BLaER1 (cell line): Measurements from ENCODE around the gene LSAMP.

Experiments used
- H3K27ac ChIP-seq: shearing (Covaris generic); formaldehyde crosslinking; 2 replicates; pipeline ENCODE4 v1.8.1; 2022
- H3K27me3 ChIP-seq: shearing (Covaris generic); formaldehyde crosslinking; 2 replicates; pipeline ENCODE4 v1.8.1; 2022
- H3K36me3 ChIP-seq: shearing (Covaris generic); formaldehyde crosslinking; 2 replicates; pipeline ENCODE4 v1.8.1; 2022
- H3K4me1 ChIP-seq: shearing (Covaris generic); formaldehyde crosslinking; 2 replicates; pipeline ENCODE4 v1.8.1; 2022
- H3K4me2 ChIP-seq: shearing (Covaris generic); formaldehyde crosslinking; 2 replicates; pipeline ENCODE4 v1.8.1; 2022
- H3K4me3 ChIP-seq: shearing (Covaris generic); formaldehyde crosslinking; 2 replicates; pipeline ENCODE4 v1.8.1; 2022
- H3K9ac ChIP-seq: shearing (Covaris generic); formaldehyde crosslinking; 2 replicates; pipeline ENCODE4 v1.8.1; 2022
- H3K9me3 ChIP-seq: shearing (Covaris generic); formaldehyde crosslinking; 2 replicates; pipeline ENCODE4 v1.8.1; 2022
- H4K20me1 ChIP-seq: shearing (Covaris generic); formaldehyde crosslinking; 2 replicates; pipeline ENCODE4 v1.8.1; 2022
- Cebpa-rat ChIP-seq: shearing (Covaris generic); IDR thresholded peaks from 2 replicates; pipeline ENCODE4 v1.8.1; 2022

The LSAMP gene

DNA sequence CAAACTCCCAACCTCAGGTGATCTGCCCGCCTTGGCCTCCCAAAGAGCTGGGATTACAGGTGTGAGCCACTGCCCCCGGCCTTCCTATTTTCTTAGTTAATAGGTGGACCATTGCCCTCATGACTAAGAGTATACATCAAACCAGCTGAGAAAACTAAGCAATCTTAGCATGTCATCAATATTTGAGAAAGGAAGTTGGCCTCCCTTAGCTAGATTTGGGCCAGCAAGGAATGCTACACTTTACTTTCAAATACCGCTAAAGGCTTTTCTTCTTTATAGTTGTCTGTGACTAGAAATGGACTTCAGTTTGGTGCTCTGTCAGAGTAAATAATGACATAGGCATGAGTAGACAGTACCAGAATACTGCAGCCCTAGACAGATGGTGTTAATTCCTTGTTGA is 622.7 kb downstream of the LSAMP start:
- no peak overlapping the region for H3K4me3 ChIP-seq
- no peak overlapping the region for H3K27ac ChIP-seq
- no peaks in the 10 kb centered on the region for H3K9me3 ChIP-seq
- H3K4me1 ChIP-seq = no peaks in the 10 kb centered on the region
- H3K36me3 ChIP-seq = no peaks in the 10 kb centered on the region
- no peaks in the 10 kb centered on the region for H4K20me1 ChIP-seq
- H3K9ac ChIP-seq = no peak overlapping the region
- no peak overlapping the region for H3K4me2 ChIP-seq
- TF ChIP-seq Cebpa-rat = no peak
- H3K27me3 ChIP-seq = no peaks in the 10 kb centered on the region

DNA sequence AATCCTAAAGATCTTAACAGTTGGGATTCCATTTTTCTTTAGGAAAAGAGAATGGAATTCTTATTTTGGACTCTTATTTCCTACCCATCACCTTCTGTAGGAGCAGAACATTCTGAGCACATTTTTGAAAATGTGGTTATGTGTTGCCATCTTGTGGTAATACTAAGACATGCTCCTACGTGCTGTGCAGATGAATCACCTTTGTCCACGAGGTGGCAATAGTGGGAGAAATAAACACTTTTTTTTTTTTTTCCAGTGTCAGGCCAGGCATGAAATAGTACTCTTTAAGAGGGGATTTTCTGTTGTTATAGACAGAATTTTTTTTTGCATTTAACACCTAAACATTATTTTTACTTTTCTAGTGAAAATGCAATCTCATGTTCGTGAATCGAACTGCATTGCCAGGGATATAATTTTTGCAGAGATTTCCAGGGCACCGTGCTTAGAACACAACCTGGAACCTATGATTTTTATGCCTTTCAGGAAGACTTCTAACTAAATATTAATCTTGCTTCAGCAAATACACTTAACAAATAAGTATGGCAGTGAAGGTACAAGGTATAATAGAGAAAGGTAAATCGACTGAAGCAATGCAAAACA is 625.4 kb downstream of the LSAMP start:
- no peaks in the 10 kb centered on the region for H3K4me1 ChIP-seq
- no peaks in the 10 kb centered on the region for H4K20me1 ChIP-seq
- no peaks in the 10 kb centered on the region for H3K9me3 ChIP-seq
- H3K9ac ChIP-seq = no peak overlapping the region
- H3K4me3 ChIP-seq = no peak overlapping the region
- H3K36me3 ChIP-seq = no peaks in the 10 kb centered on the region
- no peak for TF ChIP-seq Cebpa-rat
- no peaks in the 10 kb centered on the region for H3K27me3 ChIP-seq
- no peak overlapping the region for H3K27ac ChIP-seq
- no peak overlapping the region for H3K4me2 ChIP-seq

DNA sequence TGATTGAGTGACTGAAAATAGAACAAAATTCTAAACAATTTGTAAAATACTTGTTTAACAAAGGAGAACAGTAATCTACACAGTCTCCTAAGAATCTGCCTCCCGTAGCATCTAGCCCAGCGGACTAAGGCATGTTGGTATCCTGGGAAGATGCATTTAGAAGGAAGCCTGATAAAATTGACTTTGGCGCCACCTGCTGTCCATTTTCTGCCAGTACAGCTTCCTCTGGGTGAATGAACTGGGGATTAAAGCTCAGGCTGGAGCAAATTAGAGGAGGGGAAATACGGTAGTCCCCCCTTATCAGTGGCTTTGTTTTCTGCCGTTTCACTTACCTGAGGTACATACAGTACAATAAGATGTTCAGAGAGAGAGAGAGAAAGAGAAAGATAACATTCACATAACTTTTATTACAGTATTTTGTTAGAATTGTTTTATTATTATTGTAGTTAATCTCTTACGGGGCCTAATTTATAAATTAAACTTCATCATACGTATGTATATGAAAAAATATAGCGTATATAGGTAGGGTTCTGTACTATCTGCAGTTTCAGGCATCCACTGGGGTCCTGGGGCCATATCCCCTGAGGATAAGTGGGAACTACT is 630.4 kb downstream of the LSAMP start:
- no peaks in the 10 kb centered on the region for H3K27me3 ChIP-seq
- H4K20me1 ChIP-seq = no peaks in the 10 kb centered on the region
- no peak overlapping the region for H3K4me3 ChIP-seq
- no peaks in the 10 kb centered on the region for H3K9me3 ChIP-seq
- H3K4me1 ChIP-seq = no peaks in the 10 kb centered on the region
- no peak overlapping the region for H3K4me2 ChIP-seq
- TF ChIP-seq Cebpa-rat = no peak
- no peak overlapping the region for H3K27ac ChIP-seq
- no peaks in the 10 kb centered on the region for H3K36me3 ChIP-seq
- no peak overlapping the region for H3K9ac ChIP-seq

DNA sequence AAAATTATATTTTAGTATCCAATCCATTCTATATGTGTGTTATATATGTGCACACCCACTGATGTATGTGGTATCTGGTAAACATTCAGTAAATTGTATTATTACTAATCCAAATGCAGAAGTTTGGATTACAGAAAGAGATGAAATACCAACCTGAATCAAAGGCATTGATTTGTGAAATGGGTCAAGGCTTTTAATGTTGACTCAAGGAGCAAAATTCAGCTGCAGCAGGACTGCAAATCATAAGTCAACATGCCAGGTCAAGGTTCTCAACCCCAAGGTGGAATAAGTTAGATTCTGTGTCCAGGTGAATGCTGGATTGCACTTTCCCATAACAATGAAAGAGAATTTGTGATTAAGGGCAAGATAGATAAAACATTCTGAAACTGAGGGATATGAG is 631.3 kb downstream of the LSAMP start:
- H3K4me1 ChIP-seq = no peaks in the 10 kb centered on the region
- no peaks in the 10 kb centered on the region for H3K36me3 ChIP-seq
- no peak for TF ChIP-seq Cebpa-rat
- H3K9ac ChIP-seq = no peak overlapping the region
- no peaks in the 10 kb centered on the region for H4K20me1 ChIP-seq
- no peak overlapping the region for H3K27ac ChIP-seq
- H3K4me2 ChIP-seq = no peak overlapping the region
- no peaks in the 10 kb centered on the region for H3K27me3 ChIP-seq
- H3K9me3 ChIP-seq = no peaks in the 10 kb centered on the region
- no peak overlapping the region for H3K4me3 ChIP-seq

DNA sequence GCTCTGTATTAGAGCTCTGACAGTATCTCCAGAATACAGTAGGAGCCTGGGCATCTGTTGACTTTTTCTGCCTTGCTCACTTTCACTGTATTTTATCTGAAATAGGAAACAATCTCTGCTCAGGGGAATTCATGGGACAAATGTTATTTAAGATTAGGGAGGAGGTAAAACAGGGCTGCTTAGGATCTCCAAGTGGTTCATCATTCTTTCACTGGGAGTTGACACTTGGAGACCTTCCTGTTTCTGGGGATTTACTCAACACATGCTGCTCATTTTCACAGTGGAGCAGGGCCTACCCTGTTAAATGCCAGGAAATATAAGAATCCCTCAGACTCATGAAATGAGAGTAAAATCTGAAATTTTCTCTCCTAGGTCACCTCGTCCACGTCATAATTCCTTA is 636.5 kb downstream of the LSAMP start:
- Histone ChIP-seq H4K20me1 (no peaks in the 10 kb centered on the region), H3K9ac (no peak overlapping the region), H3K4me3 (no peak overlapping the region), H3K27me3 (no peaks in the 10 kb centered on the region), H3K9me3 (no peaks in the 10 kb centered on the region), H3K4me1 (no peaks in the 10 kb centered on the region), H3K27ac (no peak overlapping the region), H3K36me3 (no peaks in the 10 kb centered on the region), H3K4me2 (no peak overlapping the region)
- TF ChIP-seq Cebpa-rat = no peak

DNA sequence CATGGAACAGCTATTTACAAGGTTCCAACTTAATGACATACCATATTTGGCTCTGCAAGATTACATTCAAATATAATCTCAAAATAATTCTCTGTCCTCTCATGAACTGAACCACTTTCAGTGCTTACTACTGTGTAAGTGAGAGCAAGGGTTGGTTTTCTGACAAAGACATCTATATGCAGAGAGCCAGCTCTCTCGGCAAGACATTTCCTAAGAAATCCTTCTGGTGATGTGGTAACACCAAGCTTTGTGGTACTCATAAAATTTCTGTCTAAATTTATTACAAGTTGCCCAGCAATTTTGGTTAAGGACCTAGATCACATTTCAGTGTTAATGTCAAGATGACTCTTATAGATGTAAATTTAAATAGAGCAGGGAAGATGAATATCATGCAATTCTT is 637.0 kb downstream of the LSAMP start:
- TF ChIP-seq Cebpa-rat = no peak
- H3K27me3 ChIP-seq = no peaks in the 10 kb centered on the region
- no peak overlapping the region for H3K4me2 ChIP-seq
- no peaks in the 10 kb centered on the region for H4K20me1 ChIP-seq
- no peak overlapping the region for H3K9ac ChIP-seq
- no peak overlapping the region for H3K27ac ChIP-seq
- H3K4me3 ChIP-seq = no peak overlapping the region
- no peaks in the 10 kb centered on the region for H3K4me1 ChIP-seq
- no peaks in the 10 kb centered on the region for H3K36me3 ChIP-seq
- no peaks in the 10 kb centered on the region for H3K9me3 ChIP-seq

DNA sequence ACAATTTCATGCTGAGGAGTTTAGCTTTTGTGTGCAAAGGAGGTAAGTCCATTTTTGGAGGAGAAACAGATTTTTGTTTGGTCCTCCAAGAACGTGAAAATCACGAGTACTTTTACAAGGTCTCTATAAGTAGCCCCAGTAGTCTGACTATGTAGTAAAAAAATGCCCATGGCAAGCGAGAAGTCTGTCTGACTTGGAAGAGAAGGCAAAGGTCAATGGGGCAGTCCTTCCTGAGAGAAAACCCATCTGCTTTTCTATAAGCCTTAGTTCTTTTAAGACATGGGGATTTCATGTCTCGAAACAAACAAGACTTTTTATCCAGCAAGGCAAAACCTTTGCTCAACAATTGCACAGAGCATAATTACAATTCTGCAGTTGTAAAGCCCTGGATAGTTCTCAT is 638.8 kb downstream of the LSAMP start:
- Histone ChIP-seq H3K9me3 (no peaks in the 10 kb centered on the region), H3K4me2 (no peak overlapping the region)

DNA sequence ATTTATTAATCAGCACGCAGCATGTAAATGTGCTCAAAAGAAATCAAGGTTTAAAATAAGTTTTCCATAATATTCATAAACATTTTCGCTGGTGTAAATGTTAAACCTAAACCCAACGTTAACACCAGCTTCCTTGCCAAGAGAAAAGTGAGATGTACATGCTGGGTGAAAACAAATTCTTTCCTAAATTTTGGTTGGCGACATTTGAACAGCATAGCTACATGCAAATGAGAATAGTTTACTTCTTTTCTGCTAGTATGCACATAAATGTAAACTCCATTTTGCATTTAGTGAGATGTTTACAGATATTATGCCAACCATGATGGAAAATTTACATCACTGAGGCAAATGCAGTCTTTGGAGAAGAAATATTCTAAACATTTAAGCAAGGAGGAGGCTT is 639.8 kb downstream of the LSAMP start:
- Histone ChIP-seq H3K36me3 (no peaks in the 10 kb centered on the region), H3K27ac (no peak overlapping the region), H3K9ac (no peak overlapping the region), H3K27me3 (no peaks in the 10 kb centered on the region), H3K4me2 (no peak overlapping the region), H3K9me3 (no peaks in the 10 kb centered on the region), H3K4me3 (no peak overlapping the region), H3K4me1 (no peaks in the 10 kb centered on the region), H4K20me1 (no peaks in the 10 kb centered on the region)
- no peak for TF ChIP-seq Cebpa-rat

More for the DNA sequence above, 638.8 kb downstream of the LSAMP start:
- no peak for TF ChIP-seq Cebpa-rat
- H3K36me3 ChIP-seq = no peaks in the 10 kb centered on the region
- no peaks in the 10 kb centered on the region for H3K4me1 ChIP-seq
- no peaks in the 10 kb centered on the region for H4K20me1 ChIP-seq
- H3K27me3 ChIP-seq = no peaks in the 10 kb centered on the region
- H3K27ac ChIP-seq = no peak overlapping the region
- no peak overlapping the region for H3K9ac ChIP-seq
- H3K4me3 ChIP-seq = no peak overlapping the region

DNA sequence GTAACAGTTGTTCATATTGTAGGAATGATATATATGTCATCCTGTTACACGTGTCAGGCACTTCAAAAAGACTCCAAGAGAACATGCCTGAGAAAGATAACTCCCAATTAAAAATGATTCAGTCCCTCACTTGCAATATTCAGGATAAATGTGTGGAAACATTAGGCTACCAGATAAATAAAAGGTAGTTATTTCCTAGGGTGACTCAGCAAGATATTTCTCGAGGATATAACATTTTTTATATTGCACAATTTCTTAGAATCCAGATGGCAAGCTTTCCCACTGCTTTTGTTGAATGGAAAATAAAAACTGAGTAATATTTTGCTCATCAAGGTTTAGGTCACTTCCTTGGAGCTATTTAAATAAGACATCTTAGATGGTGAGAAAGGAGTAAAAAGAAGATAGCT is 640.6 kb downstream of the LSAMP start:
- Histone ChIP-seq H3K9me3 (no peaks in the 10 kb centered on the region), H3K27me3 (no peaks in the 10 kb centered on the region), H4K20me1 (no peaks in the 10 kb centered on the region), H3K36me3 (no peaks in the 10 kb centered on the region), H3K27ac (no peak overlapping the region), H3K4me3 (no peak overlapping the region), H3K9ac (no peak overlapping the region), H3K4me1 (no peaks in the 10 kb centered on the region), H3K4me2 (no peak overlapping the region)
- TF ChIP-seq Cebpa-rat = no peak

DNA sequence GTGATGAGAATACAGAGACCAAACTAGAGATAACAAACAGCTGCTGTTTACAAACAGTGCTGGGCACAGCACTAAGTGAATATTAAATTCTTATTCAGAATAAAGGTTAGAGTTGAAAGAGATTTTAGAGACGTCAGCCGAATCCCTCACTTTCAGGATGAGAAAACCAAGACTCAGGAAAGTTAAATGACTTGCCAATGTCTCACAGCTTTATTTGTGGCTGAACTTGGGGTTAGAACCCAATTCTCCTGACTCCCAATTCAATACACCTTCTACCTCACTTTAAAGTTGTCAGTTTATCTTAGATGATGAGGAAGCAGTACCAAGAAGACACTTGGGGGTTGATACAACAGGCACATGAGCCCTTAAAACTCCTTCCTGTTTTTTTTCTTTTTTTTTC is 641.1 kb downstream of the LSAMP start:
- H4K20me1 ChIP-seq = no peaks in the 10 kb centered on the region
- H3K27ac ChIP-seq = no peak overlapping the region

DNA sequence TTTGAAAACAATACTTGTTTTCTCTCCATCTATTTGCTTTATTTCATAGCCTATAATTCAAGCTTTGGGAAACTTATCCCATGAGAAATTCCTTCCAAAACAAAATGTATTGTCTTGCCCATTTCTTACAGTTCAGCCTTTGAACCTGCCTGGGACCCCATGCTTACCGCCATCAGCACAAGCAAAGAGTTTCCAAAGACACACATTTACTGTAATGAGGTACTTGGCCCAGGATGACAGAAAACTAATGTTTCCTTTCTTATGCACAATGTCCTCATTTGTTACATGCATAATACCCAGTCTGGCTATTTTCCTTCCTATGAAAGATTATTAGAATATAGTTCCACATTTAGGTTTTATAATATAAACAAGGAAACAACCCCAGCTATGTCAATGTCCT is 641.6 kb downstream of the LSAMP start:
- Histone ChIP-seq H3K4me2 (no peak overlapping the region), H3K9ac (no peak overlapping the region), H3K36me3 (no peaks in the 10 kb centered on the region), H3K27ac (no peak overlapping the region), H3K4me1 (no peaks in the 10 kb centered on the region), H3K4me3 (no peak overlapping the region), H4K20me1 (no peaks in the 10 kb centered on the region), H3K27me3 (no peaks in the 10 kb centered on the region), H3K9me3 (no peaks in the 10 kb centered on the region)
- TF ChIP-seq Cebpa-rat = no peak

More for the DNA sequence above, 641.1 kb downstream of the LSAMP start:
- no peaks in the 10 kb centered on the region for H3K27me3 ChIP-seq
- no peaks in the 10 kb centered on the region for H3K9me3 ChIP-seq
- H3K4me3 ChIP-seq = no peak overlapping the region
- H3K4me1 ChIP-seq = no peaks in the 10 kb centered on the region
- no peaks in the 10 kb centered on the region for H3K36me3 ChIP-seq
- no peak overlapping the region for H3K9ac ChIP-seq
- H3K4me2 ChIP-seq = no peak overlapping the region
- no peak for TF ChIP-seq Cebpa-rat
